ENCODE results near the gene YARS1.

YARS1 gene

DNA sequence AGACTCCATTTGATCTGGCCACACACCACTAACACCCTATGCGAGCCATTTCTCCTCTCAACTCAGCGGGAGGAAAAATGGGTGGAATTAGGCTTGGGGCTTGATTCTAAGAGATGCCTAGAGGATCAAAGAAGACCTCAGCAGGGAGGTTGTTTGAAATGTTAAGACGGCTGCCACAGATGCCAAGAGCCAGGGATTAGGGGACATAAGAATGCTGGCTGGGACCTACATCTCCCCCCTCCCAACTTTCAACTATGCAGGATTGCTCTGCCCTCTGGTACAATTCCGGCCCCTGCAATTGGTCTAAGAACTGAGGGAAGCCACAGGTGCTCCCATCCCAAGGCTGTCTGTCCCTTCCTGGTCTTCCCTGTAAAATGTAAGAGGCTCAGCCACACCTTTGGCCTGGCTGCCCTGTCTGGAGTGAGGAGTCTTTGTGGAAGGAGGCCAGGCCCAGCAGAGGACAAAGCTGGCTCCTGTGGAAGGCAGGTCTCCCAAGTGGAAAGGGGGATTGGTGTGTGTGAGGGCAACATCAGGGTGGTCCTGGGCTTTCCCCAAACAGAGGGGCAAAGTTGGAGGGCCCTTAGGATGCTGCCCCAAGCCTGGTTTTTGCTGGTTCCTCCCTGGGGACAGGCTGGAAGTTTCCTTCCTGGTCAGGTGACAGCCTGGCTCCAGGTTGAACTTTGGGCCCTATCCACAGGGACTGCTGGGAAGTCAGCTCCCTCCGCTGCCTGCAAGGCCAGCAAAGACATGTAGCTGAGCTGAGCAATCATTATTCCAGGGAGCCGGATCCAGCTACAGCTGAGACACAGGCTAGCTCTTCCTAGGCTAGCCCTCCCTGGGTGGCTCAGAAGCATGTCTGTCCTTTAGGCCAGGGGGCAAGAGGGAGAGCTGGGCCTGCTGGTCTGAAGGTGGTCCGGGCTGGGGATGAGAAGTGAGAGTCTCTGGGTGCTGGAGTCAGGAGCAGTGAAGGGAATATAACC is 80.1 kb downstream of the YARS1 start:
- Histone ChIP-seq H3K36me3 (no peaks in the 10 kb centered on the region), H3K9me3 (no peaks in the 10 kb centered on the region), H3K27ac (no peak overlapping the region), H3K27me3 (peaks cover 19% of the 10 kb centered on the region; the same call in 1 of the 2 replicates), H4K20me1 (no peaks in the 10 kb centered on the region), H3K9ac (peak overlapping the region; percentile 7; the same call in 1 of the 2 replicates), H3K4me2 (peak overlapping the region; percentile 42), H3K4me3 (no peak overlapping the region), H3K4me1 (peaks cover 41% of the 10 kb centered on the region)
- no peak for TF ChIP-seq Cebpa-rat (IDR thresholded peaks at IDR 0.05)

DNA sequence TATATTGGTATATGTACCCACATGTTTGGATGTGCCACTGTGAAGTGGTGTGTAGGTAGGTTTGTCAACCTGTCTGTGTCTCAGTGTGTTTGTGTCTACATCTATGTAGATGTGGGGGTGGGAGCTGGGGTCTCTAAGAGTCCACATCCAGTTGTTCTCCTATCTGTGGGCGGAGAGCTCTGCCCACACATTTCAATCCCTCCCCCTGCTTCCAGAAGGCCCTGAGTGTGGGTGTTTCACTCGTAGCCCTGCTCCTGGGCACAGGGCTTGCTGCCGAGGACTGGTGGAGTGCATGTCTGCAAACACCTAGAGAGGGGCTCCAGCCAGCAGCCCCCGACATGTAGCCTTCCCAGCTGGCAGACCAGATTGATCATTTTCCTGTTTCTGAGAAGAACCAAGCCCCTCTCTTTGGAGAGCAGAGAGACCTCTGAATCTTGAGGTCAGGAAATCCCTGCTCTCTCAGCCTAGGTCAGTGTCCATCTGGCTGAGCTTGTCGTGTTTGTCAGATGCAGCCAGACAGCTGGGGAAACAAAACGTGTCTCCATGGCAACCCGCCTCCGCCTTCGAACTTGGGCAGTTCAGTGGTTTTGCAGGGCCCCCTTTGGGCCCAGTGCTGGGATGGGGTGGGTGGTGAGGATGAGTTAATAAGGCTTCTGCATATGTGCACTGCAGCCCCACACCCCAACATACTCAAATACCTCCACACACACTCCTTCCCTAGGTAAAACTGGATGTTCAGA is 83.4 kb downstream of the YARS1 start:
- TF ChIP-seq Cebpa-rat (IDR thresholded peaks at IDR 0.05), result no peak
- Histone ChIP-seq H3K36me3 (no peaks in the 10 kb centered on the region), H3K9ac (no peak overlapping the region), H3K4me1 (peaks cover 34% of the 10 kb centered on the region), H4K20me1 (no peaks in the 10 kb centered on the region), H3K9me3 (no peaks in the 10 kb centered on the region), H3K27ac (no peak overlapping the region), H3K4me3 (no peak overlapping the region), H3K4me2 (peak overlapping the region; percentile 34; the same call in 1 of the 2 replicates), H3K27me3 (no peaks in the 10 kb centered on the region)

DNA sequence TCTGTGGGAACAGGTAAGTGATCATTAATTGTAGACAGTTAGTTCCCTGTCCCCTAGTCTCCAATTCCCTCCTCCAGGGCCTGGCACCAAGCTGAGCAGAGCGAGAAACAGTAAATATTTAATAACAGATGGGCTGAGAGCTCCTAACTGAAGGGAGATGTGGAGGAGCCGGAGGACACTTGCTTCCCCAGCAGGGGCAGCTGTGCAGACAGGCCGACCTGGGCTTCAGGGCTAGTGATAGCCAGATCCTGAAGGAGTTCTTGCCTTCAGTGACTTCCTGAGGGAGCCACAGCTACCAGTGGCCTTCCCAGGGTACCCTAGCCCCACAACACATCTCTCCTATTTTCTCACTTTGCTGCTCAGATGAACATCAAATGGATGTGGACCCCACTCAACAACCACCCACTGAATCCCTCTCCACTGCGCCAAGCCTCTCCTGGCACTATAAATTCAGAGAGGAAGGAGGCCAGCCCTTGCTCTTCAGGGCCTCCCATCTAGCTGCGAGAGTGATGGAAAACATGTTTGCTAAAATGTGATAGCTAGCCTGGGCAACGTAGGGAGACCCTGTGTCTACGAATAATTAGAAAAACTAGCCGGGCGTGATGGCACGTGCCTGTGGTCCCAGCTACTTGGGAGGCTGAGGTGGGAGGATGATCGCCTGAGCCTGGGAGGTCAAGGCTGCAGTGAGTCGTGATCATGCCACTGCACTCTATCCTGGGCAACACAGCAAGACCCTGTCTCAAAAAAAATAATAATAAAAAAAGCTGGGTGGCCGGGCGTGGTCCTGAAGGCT is 87.7 kb downstream of the YARS1 start:
- no peaks in the 10 kb centered on the region for H3K9me3 ChIP-seq
- H3K4me3 ChIP-seq, result no peak overlapping the region
- H3K4me2 ChIP-seq, result peak overlapping the region; percentile 34; the same call in 1 of the 2 replicates
- no peak overlapping the region for H3K27ac ChIP-seq
- no peaks in the 10 kb centered on the region for H4K20me1 ChIP-seq
- no peaks in the 10 kb centered on the region for H3K27me3 ChIP-seq
- no peaks in the 10 kb centered on the region for H3K36me3 ChIP-seq
- peaks cover 29% of the 10 kb centered on the region for H3K4me1 ChIP-seq
- no peak overlapping the region for H3K9ac ChIP-seq
- TF ChIP-seq Cebpa-rat (IDR thresholded peaks at IDR 0.05), result no peak

DNA sequence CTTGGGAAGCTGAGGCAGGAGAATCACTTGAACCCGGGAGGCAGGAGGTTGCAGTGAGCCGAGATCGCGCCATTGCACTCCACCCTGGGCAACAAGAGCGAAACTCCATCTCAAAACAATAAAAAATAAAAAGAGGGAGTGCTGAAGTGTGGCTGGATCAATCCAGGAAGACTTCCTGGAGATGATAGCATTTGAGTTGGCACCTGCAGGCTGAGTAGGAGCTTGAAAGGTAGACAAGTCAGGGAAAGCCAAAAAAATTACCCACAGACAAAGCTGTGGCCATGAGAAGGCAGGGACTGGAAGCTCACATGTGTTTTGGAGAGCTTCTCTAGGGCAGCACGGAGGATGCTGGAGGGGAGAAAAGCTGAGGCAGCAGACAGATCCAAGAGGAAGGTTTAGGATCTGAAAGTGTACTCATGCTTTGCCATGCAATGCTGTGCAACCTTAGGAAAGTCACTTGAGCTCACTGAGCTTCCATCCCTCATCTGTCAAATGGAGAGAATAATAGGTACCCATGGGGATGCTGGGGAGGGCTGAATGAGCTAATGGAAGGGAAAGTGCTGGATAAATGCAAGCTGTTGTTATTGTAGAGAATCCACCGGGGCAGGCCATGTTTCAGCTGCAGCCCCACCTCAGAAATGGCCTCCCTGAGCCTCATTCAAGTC is 88.6 kb downstream of the YARS1 start:
- H3K4me1 ChIP-seq, result peaks cover 25% of the 10 kb centered on the region
- no peaks in the 10 kb centered on the region for H3K36me3 ChIP-seq
- H3K9me3 ChIP-seq, result no peaks in the 10 kb centered on the region
- H4K20me1 ChIP-seq, result no peaks in the 10 kb centered on the region
- H3K4me3 ChIP-seq, result no peak overlapping the region
- no peak overlapping the region for H3K27ac ChIP-seq
- H3K4me2 ChIP-seq, result no peak overlapping the region
- no peak overlapping the region for H3K9ac ChIP-seq
- H3K27me3 ChIP-seq, result no peaks in the 10 kb centered on the region
- no peak for TF ChIP-seq Cebpa-rat (IDR thresholded peaks at IDR 0.05)

DNA sequence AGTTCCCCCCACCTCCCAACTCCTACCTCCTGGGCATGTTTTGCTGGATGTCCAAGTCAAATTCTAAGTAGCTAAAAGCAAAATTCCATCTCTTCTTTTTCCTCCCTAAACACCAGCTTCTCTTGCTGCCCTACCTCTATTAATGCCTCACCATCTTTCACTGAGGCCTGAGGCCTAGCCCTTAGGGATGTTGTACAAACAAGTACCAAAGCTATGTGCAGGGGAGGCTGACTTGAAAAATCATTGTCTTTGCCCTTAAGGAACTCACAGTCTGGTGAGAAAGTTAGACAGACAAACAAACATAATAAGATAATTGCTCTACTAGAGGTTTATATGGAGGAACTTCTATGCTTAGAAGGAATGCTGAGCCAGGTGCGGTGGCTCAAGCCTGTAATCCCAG is 89.3 kb downstream of the YARS1 start:
- Histone ChIP-seq H3K4me1 (peaks cover 32% of the 10 kb centered on the region), H4K20me1 (no peaks in the 10 kb centered on the region), H3K36me3 (no peaks in the 10 kb centered on the region), H3K27me3 (no peaks in the 10 kb centered on the region), H3K9ac (no peak overlapping the region), H3K4me2 (no peak overlapping the region), H3K9me3 (no peaks in the 10 kb centered on the region), H3K27ac (no peak overlapping the region), H3K4me3 (no peak overlapping the region)
- TF ChIP-seq Cebpa-rat (IDR thresholded peaks at IDR 0.05), result no peak

DNA sequence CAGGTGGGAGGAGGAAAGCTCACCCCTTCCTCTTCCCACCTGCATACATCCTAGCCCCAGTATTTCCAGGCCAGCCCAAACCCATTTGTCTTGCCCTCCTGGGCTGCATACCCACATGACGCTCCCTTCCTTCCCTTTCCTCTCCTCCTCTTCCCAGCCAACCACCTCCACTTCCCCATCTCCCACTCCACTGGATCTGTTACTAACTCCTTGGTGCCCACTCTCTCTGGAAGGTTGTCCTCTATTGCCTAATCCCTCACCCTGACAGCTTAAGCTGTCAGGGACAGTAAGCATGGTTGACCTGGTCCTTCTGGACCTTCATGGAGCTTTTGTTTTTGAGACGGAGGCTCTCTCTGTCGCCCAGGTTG is 91.6 kb downstream of the YARS1 start:
- peaks cover 32% of the 10 kb centered on the region for H3K4me1 ChIP-seq
- H3K27ac ChIP-seq, result peak overlapping the region; percentile 72

More for the DNA sequence above, 91.6 kb downstream of the YARS1 start:
- H3K36me3 ChIP-seq, result no peaks in the 10 kb centered on the region
- no peak overlapping the region; the same call in 1 of the 2 replicates for H3K9ac ChIP-seq
- no peak overlapping the region for H3K4me3 ChIP-seq
- peak overlapping the region; percentile 78 for H3K4me2 ChIP-seq
- H3K27me3 ChIP-seq, result no peaks in the 10 kb centered on the region
- H4K20me1 ChIP-seq, result no peaks in the 10 kb centered on the region
- no peaks in the 10 kb centered on the region for H3K9me3 ChIP-seq
- no peak for TF ChIP-seq Cebpa-rat (IDR thresholded peaks at IDR 0.05)
